Measurements from ENCODE around the gene FSTL5.

DNA sequence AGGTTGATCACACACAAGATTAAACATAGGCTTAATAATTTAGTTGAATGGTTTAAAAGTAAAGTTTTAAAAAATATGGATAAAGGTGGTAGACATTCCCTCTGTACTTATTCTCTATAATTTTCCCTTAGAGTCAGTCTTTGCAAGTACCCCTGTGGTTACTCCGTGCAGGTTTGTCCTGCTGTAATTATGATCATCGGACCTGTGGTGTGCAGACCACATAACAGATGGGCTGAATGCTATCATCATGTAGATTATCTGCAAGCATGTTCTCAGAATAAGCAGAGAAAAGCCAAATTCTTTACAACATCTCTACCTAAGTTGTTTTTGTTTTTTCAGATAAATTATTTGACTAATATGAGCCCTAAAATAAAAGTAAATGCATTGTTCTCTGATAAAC is 146.8 kb downstream of the FSTL5 start:
- no peak for TF ChIP-seq CTCF (IDR thresholded peaks at IDR 0.05)
- no peak for TF ChIP-seq ZFX (IDR thresholded peaks at IDR 0.05; ENCODE audit: borderline replicate concordance)
